Stimulated activated CD8-positive, alpha-beta memory T cell treated with anti-CD3 and anti-CD28 coated beads, Interleukin-15, amount 100 ng/mL, for 24 hours (primary cell): ENCODE measurements around the gene ZNF516.

Source experiments
- DNase-seq: peaks from one replicate; pipeline ENCODE4 v3.0.0-alpha.2; 2020; ENCODE audit warnings: low read depth

Gene ZNF516

GRCh38 chr18:76507830-76508385, 12.9 kb upstream of the ZNF516 start:
- DNase-seq: no peak

- DNase-seq: no peak
Measured at GRCh38 chr18:76506974-76507764, 12.1 kb upstream of the ZNF516 start.

- DNase-seq: no peak
Measured at GRCh38 chr18:76506395-76506794, 11.4 kb upstream of the ZNF516 start.

GRCh38 chr18:76505614-76506013, 10.6 kb upstream of the ZNF516 start:
- DNase-seq: no peak

GRCh38 chr18:76504749-76505148, 9.7 kb upstream of the ZNF516 start:
- DNase-seq: no peak

GRCh38 chr18:76503649-76504386, 8.8 kb upstream of the ZNF516 start:
- no peak for DNase-seq

GRCh38 chr18:76502551-76502950, 7.5 kb upstream of the ZNF516 start:
- no peak for DNase-seq

- DNase-seq: no peak
Measured at GRCh38 chr18:76499637-76500340, 4.7 kb upstream of the ZNF516 start.

GRCh38 chr18:76499021-76499420, 4.0 kb upstream of the ZNF516 start:
- no peak for DNase-seq

- DNase-seq: no peak
Measured at GRCh38 chr18:76498064-76498463, 3.0 kb upstream of the ZNF516 start.

- DNase-seq: no peak
Measured at GRCh38 chr18:76497021-76497420, 2.0 kb upstream of the ZNF516 start.

- no peak for DNase-seq
Measured at GRCh38 chr18:76496194-76496890, 1.3 kb upstream of the ZNF516 start.

- DNase-seq: no peak
Measured at GRCh38 chr18:76495435-76496193, 572 bp upstream of the ZNF516 start.

GRCh38 chr18:76494231-76495005, 624 bp downstream of the ZNF516 start:
- no peak for DNase-seq

- no peak for DNase-seq
Measured at GRCh38 chr18:76493213-76494161, 1.6 kb downstream of the ZNF516 start.

- peak; percentile 99 for DNase-seq
Measured at GRCh38 chr18:76492669-76493212, 2.3 kb downstream of the ZNF516 start.

- DNase-seq: no peak
Measured at GRCh38 chr18:76491776-76492668, 3.0 kb downstream of the ZNF516 start.

- DNase-seq: no peak
Measured at GRCh38 chr18:76491473-76491775, 3.6 kb downstream of the ZNF516 start.
